ENCODE measurements around the gene ABCG1. TPM values are rescaled to one million over a fixed set of nuclear protein-coding genes. Genes with fewer than 3 reads are reported as not detected.

The ABCG1 gene
- total RNA-seq, 1 donor from 2014 or later = 1.2 TPM

DNA sequence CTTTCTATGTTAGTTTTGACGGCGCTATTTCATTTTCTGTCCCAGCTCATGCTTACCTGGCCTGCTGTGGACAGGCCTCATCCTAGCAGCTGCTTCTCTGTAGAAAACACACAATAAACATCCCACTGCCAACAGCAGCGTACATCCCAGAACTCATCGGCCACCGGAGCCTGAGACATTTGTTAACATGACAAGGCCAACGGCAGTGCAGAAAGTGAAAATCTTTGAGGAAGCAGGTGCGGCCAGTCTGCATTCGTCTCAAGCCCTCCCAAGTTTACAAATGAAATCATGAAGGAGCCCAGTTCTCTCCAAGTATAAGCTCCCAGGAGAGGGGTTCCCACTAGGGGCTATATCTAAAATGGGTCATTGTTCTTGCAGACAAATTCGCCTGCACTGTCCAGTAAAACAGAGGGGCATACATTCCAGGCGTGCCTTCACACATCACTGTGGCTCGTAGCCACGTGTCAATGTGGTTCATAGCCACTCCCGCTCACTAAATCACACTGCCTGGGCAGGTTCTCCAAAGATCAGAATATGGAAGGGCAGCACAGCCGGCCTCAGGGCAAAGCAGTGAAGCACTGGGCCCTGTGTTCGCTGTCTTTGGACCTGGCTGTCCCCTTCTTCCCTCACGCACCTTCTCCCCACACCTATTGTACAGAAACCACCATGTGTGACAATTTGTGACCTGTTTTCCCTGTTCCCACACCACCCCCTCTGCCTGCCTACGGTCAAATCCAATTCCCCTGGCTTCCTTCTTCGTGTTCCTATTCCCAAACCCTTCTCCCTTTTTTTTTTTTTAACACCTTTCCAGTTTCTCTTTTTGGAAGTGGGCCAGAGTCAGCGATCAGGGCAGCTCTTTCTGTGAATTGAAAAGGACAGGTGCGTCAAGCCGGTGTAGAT, 27.0 kb upstream of the ABCG1 start:
- no peak for DNase-seq (ENCODE audit: low read depth)

DNA sequence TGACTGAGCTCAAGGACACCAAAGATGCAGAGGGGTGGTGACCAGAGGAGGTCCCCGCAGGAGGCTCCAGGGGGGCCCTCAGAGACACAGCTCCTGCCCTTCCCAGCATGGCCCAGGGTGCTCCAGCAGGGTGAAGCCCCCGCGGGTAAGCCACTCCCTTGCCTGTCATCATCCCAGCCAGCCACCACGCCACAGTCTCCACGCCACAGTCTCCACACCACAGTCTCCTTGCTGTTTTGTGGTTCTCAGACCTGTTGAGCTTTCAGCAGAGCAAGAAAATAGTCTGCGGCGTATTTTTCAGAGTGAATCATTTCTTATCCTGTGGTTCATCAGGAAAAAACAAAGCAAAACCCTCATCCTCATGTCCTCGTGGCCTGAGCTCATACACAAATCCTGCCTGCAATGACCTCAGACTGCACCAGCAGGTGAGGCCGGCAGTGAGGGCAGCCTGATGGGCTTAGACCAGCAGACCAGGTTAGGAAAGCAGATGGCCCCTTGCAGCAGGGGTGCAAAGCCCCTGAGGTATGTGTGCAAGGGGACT, 25.7 kb upstream of the ABCG1 start:
- peak; percentile 6 for DNase-seq (ENCODE audit: low read depth)

DNA sequence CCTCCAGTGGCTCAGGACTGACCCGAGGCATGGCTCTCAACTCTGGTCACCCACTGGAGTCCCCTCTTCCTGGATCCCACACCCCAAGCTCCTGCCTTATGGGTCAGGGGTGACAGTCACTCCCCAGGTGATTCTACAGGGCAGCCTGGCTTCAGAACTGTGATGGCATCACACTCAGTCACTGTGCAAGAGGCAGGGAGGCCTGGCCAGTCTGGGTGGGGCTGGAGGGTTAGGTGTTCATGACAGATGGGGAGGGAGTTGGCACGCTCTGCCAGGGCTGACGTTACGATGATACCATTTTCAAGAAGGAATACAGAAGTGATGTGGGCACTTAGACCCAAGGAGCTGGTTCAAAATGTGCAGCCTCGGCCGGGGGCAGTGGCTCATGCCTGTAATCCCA, 25.2 kb upstream of the ABCG1 start:
- DNase-seq (ENCODE audit: low read depth) = no peak

GRCh38 chr21:42194863-42195262, 24.1 kb upstream of the ABCG1 start:
- DNase-seq (ENCODE audit: low read depth) = no peak

GRCh38 chr21:42195378-42196031, 23.4 kb upstream of the ABCG1 start:
- no peak for DNase-seq (ENCODE audit: low read depth)

- DNase-seq (ENCODE audit: low read depth) = no peak
Measured at GRCh38 chr21:42198929-42199867, 19.7 kb upstream of the ABCG1 start.

DNA sequence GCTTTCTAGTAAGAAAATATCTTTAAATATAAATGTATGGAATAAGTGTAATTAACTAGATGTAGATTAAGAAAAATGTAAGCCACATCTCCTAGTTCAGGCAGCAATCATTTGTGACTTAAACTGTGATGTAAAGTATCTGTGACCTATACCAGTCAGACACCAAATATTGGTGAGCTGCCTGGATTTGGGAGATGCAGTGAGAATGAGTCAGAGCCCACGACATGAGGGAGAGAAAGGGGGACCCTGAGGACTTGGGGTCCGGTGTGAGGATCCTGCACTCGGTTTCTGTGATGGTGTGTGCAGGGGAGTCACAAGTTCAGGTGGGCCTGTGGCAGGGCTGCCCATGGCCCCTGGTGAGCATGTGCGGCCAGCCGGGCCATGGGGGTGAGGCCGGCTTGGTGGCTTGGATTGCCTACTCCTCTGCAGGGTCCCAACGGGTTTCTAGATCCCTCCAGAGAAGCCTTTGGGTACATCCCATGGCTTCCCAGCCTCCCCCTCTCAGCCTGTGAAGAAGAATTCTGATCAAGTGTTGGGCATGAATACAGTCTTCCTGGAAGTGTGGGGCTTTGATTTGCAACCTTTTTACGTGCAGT, 19.0 kb upstream of the ABCG1 start:
- DNase-seq (ENCODE audit: low read depth) = no peak

DNA sequence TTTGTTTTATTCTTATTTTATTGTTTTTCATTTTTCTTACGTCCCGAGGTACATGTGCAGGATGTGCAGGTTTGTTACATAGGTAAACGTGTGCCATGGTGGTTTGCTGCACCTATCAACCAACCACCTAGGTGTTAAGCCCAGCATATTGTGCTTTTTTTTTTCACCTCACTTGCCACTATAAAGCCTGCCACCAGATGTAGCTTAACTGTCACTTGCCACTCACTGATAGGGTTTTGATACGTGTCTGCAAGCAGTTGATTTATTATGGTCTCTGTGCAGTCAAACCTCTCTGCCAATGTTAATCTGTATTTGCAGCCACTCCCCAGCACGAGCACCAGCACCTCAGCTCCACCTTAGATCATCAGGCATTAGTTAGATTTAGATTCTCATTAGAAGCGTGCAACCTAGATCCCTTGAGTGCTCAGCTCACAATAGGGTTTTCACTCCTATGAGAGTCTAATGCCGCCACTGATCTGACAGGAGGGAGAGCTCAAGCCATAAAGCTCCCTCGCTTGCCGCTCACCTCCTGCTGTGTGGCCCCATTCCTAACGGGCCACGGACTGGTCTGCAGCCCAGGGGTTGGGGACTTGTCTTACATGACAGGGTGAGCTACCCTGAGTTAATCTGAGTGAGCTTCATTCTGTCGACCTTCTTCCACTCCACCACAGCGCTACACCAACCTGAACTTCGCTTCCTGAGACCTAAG, 17.9 kb upstream of the ABCG1 start:
- DNase-seq (ENCODE audit: low read depth) = no peak

- no peak for DNase-seq (ENCODE audit: low read depth)
Measured at GRCh38 chr21:42201615-42202161, 17.3 kb upstream of the ABCG1 start.

- no peak for DNase-seq (ENCODE audit: low read depth)
Measured at GRCh38 chr21:42202321-42202720, 16.6 kb upstream of the ABCG1 start.

DNA sequence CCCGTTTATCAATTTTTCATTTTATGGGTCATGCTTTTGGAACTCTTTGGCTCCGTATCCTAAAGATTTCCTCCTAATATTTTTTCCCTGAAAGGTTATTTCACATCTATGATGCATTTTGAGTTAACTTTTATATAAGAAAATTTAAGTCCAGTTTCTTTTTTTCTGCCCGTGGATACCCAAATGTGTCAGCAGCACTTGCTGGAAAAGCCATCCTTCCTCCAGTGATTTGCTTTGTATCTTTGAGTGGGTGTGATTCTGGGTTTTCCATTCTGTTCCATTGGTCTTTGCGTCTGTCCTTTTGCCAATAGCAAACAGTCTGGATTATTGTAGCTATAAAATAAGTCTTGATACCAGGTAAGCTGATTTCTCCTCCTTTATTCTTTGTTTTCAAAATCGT, 15.6 kb upstream of the ABCG1 start:
- DNase-seq (ENCODE audit: low read depth) = no peak

DNA sequence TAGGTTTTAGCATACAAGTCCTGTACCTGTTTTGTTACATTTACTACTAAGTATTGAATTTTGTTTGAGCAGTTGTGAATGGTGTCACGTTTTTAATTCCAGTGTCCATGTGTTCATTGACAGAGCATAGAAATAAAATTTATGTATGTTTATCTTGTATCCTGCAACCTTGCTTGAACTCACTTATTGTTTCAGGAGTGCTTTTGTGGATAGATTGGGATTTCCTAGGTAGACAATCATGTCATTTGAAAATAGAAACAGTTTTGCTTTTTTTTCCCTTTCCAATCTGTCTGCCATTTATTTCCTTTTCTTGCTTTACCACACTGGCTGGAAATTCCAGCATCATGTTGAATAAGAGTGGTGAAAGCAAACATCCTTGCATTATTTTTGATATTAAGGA, 15.0 kb upstream of the ABCG1 start:
- no peak for DNase-seq (ENCODE audit: low read depth)

DNA sequence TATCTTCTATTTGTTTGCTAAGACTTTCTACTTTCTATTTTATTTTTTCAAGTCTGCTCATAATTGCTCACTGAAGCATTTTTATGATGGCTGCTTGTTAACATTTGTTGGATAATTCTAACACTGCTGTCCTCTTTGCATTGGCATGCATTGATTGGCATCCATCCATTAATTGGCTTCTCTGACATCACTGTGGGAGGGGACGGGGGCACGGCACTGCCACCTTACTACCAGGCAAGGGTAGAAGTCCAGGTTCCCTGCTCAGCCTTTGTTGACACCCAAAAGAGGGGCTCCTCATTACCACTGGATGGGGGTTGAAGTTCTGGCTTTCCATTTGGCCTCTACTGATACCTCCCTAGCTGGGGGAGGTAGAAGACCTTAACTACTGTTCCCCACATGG, 11.5 kb upstream of the ABCG1 start:
- no peak for DNase-seq (ENCODE audit: low read depth)

GRCh38 chr21:42208036-42208435, 10.9 kb upstream of the ABCG1 start:
- no peak for DNase-seq (ENCODE audit: low read depth)

GRCh38 chr21:42208801-42209490, 10.0 kb upstream of the ABCG1 start:
- DNase-seq (ENCODE audit: low read depth) = no peak

DNA sequence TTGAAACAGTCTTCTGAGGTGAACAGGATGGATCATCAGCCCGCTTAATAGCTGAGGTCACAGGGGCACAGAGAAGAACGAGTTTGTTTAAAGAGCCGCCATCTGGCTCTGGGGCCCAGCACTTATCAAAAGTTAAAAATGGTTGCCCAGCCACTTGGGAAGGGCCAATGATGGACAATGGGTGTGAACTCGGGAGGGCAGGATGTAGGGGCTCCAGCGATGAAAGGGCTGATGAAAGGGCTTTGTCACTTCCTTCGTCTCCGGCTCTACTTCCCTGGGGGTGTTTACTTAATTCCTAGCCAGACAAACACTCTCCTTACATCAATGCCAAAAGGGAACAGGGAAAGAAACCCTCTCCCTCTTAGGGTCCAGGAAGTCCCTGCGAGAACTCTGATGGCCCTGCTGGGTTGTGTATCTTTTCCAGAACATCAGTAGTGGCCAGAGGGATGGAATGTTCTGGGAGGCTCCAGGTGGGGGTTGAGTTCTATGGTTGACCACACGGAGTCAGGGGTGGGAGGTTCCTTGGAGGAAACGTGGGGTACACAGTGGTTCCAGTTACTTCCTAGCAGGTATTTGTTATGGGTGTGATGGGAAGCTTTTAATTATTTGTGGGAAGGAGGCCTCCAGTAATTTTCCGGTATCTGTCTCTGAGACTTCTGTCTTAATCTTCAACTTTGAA, 9.0 kb upstream of the ABCG1 start:
- DNase-seq (ENCODE audit: low read depth) = no peak

- no peak for DNase-seq (ENCODE audit: low read depth)
Measured at GRCh38 chr21:42212266-42212665, 6.7 kb upstream of the ABCG1 start.

GRCh38 chr21:42213082-42213774, 5.7 kb upstream of the ABCG1 start:
- DNase-seq (ENCODE audit: low read depth) = no peak

All from myocyte (in vitro differentiated cells).